B cell (primary cell): ENCODE results near the gene LIPF.

Experiments used
- CTCF ChIP-seq: fragments of 200-600 bp; IDR thresholded peaks from one replicate; pipeline ENCODE4 v1.8.0; 2022; ENCODE audit warnings: antibody characterized with exemption, mild to moderate bottlenecking
- EZH2 ChIP-seq: IDR thresholded peaks from 2 replicates; pipeline ENCODE4 v1.6.1; 2012; ENCODE audit warnings: borderline replicate concordance, low read depth, mild to moderate bottlenecking, moderate library complexity, low read length; ENCODE audit not compliant: insufficient read depth, poor library complexity, severe bottlenecking

- TF ChIP-seq CTCF, result no peak
- no peak for TF ChIP-seq EZH2
These were observed 3.7 kb upstream of the LIPF start for GRCh38 chr10:88660598-88660884.
